HepG2 (cell line): Measurements from ENCODE around the gene TBC1D1. TPM values are rescaled to one million over a fixed set of nuclear protein-coding genes. Genes with fewer than 3 reads are reported as not detected.

Source experiments
- ATAC-seq: fragments of 200-7000 bp; cut with Tn5 transposase; 3 replicates; pipeline ENCODE4 v1.9.1; 2020; ENCODE audit warnings: mild to moderate bottlenecking, moderate library complexity
- BruUV-seq: library from RNA; stranded (reverse); fragments of 400-500 nt; replicated peaks from 2 replicates; lab custom pipeline; 2021; lab: Mats Ljungman, UMichigan
- CTCF ChIA-PET: fragments of 300-600 bp; formaldehyde crosslinking; extraction: SDS; loops from one replicate; lab custom pipeline; 2021; ENCODE audit warnings: low total read pairs, inconsistent platforms, low intra/inter-chr PET ratio; lab: Yijun Ruan, JAX
- POLR2A ChIA-PET: fragments of 350-600 bp; sonication (Branson Sonifier 250); formaldehyde crosslinking; loops from one replicate; lab custom pipeline; 2020; ENCODE audit warnings: antibody characterized with exemption, inconsistent platforms; lab: Yijun Ruan, JAX
- DNase-seq: peaks from one replicate; pipeline ENCODE4 v3.0.0-alpha.2; 2015; ENCODE audit warnings: low spot score
- FAIRE-seq: peaks from 3 replicates; lab custom pipeline; 2011; peaks lifted over from hg19 to GRCh38; lab: Jason Lieb, UNC
- H2AFZ ChIP-seq: one replicate; pipeline ENCODE4 v1.6.1; 2011; ENCODE audit warnings: low read length, inconsistent platforms
- H3K27ac ChIP-seq: fragments of 300-600 bp; 3 replicates; pipeline ENCODE4 v1.8.0; 2011; ENCODE audit warnings: mixed run types, mild to moderate bottlenecking, mixed read lengths, low read length, inconsistent platforms; ENCODE audit not compliant: insufficient read depth; ENCODE audit errors: extremely low read length
- H3K27me3 ChIP-seq, 2 experiments: fragments of 200-600 bp in 1 of 2; 2 replicates in 1 of 2; 3 replicates in 1 of 2; pipeline versions ENCODE4 v1.6.0 to v1.8.0; 2011; ENCODE audit warnings: low read length in 2 of 2, mild to moderate bottlenecking in 2 of 2, moderate library complexity in 2 of 2, inconsistent platforms in 1 of 2; ENCODE audit not compliant: insufficient read depth in 2 of 2, control insufficient read depth in 1 of 2
- H3K36me3 ChIP-seq, 2 experiments: fragments of 200-600 bp in 1 of 2; replicated peaks in 1 of 2; 2 replicates in 1 of 2; 3 replicates in 1 of 2; pipeline versions ENCODE4 v1.5.1 to v1.8.0; 2011; ENCODE audit warnings: low read length in 2 of 2, inconsistent platforms in 1 of 2; ENCODE audit not compliant: insufficient read depth in 2 of 2, control insufficient read depth in 1 of 2
- H3K4me1 ChIP-seq: 2 replicates; pipeline ENCODE4 v1.5.1; 2012; ENCODE audit warnings: low read length, inconsistent platforms; ENCODE audit not compliant: insufficient read depth
- H3K4me2 ChIP-seq: 2 replicates; pipeline ENCODE4 v1.6.0; 2011; ENCODE audit warnings: low read depth, low read length, inconsistent platforms
- H3K4me3 ChIP-seq, 3 experiments: fragments of 200-600 bp in 1 of 3; sonication (generic), shearing (Covaris generic) in 1 of 3; replicated peaks in 1 of 3; 2 replicates each; pipeline ENCODE4 v1.5.1; 2011 to 2016; ENCODE audit warnings: low read length in 3 of 3, inconsistent platforms in 2 of 3, low read depth in 2 of 3, mild to moderate bottlenecking in 2 of 3, control low read depth in 1 of 3, mixed read lengths in 1 of 3; ENCODE audit not compliant: insufficient read depth in 1 of 3
- H3K79me2 ChIP-seq: one replicate; pipeline ENCODE4 v1.6.1; 2011; ENCODE audit warnings: low read length, inconsistent platforms; ENCODE audit not compliant: insufficient read depth
- H3K9ac ChIP-seq: 2 replicates; pipeline ENCODE4 v1.6.0; 2011; ENCODE audit warnings: mild to moderate bottlenecking, low read depth, low read length, inconsistent platforms; ENCODE audit not compliant: insufficient read depth
- H3K9me3 ChIP-seq: 2 replicates; pipeline ENCODE4 v1.5.1; 2012; ENCODE audit warnings: mild to moderate bottlenecking, low read length
- H4K20me1 ChIP-seq: 2 replicates; pipeline ENCODE4 v1.6.0; 2011; ENCODE audit warnings: inconsistent platforms, mild to moderate bottlenecking, low read length, moderate library complexity; ENCODE audit not compliant: insufficient read depth
- CENPBD1 ChIP-seq: sonication (generic); formaldehyde crosslinking; IDR thresholded peaks from 2 replicates; pipeline ENCODE4 v1.8.0; 2022; ENCODE audit warnings: missing genetic modification reagents, low read depth, mild to moderate bottlenecking, borderline replicate concordance
- ELF1 ChIP-seq: sonication (generic); formaldehyde crosslinking; IDR thresholded peaks from 2 replicates; pipeline ENCODE4 v1.4.0; 2020; ENCODE audit warnings: missing genetic modification reagents
- FOXJ3 ChIP-seq: sonication (generic); formaldehyde crosslinking; IDR thresholded peaks from 2 replicates; pipeline ENCODE4 v1.4.0; 2020; ENCODE audit warnings: missing genetic modification reagents, mild to moderate bottlenecking, borderline replicate concordance
- FOXM1 ChIP-seq: sonication (generic); formaldehyde crosslinking; IDR thresholded peaks from 2 replicates; pipeline ENCODE4 v1.5.0; 2020; ENCODE audit warnings: missing genetic modification reagents
- GLI4 ChIP-seq: sonication (generic); formaldehyde crosslinking; IDR thresholded peaks from 2 replicates; pipeline ENCODE4 v1.5.1; 2020; ENCODE audit warnings: missing genetic modification reagents, mild to moderate bottlenecking, moderate library complexity, borderline replicate concordance
- HDAC1 ChIP-seq: sonication (generic); formaldehyde crosslinking; IDR thresholded peaks from 2 replicates; pipeline ENCODE4 v1.5.1; 2020; ENCODE audit warnings: mild to moderate bottlenecking, missing genetic modification reagents
- JARID2 ChIP-seq: sonication (generic); formaldehyde crosslinking; IDR thresholded peaks from 2 replicates; pipeline ENCODE4 v1.8.1; 2023; ENCODE audit warnings: missing genetic modification reagents, inconsistent platforms; ENCODE audit not compliant: insufficient replicate concordance
- KDM5B ChIP-seq: sonication (generic); formaldehyde crosslinking; IDR thresholded peaks from 2 replicates; pipeline ENCODE4 v1.4.0; 2020; ENCODE audit warnings: missing genetic modification reagents, mild to moderate bottlenecking, borderline replicate concordance
- NPAS2 ChIP-seq: sonication (generic); formaldehyde crosslinking; IDR thresholded peaks from 2 replicates; pipeline ENCODE4 v1.8.0; 2022; ENCODE audit warnings: mild to moderate bottlenecking, missing genetic modification reagents, borderline replicate concordance
- SIN3A ChIP-seq: IDR thresholded peaks from 2 replicates; pipeline ENCODE4 v1.6.1; 2011; ENCODE audit warnings: low read depth, mild to moderate bottlenecking, control low read depth, low read length, borderline replicate concordance
- TEAD2 ChIP-seq: sonication (generic); formaldehyde crosslinking; IDR thresholded peaks from 2 replicates; pipeline ENCODE4 v1.9.0; 2021; ENCODE audit warnings: missing genetic modification reagents
- ZBTB4 ChIP-seq: sonication (generic); formaldehyde crosslinking; IDR thresholded peaks from 2 replicates; pipeline ENCODE4 v1.4.0; 2020; ENCODE audit warnings: missing genetic modification reagents, mild to moderate bottlenecking, borderline replicate concordance
- ZFP1 ChIP-seq: IDR thresholded peaks from 2 replicates; pipeline ENCODE4 v1.6.1; 2016
- ZNF326 ChIP-seq: sonication (generic); formaldehyde crosslinking; IDR thresholded peaks from 2 replicates; pipeline ENCODE4 v1.4.0; 2020; ENCODE audit warnings: missing genetic modification reagents, borderline replicate concordance
- WGBS: methylation state at CpG from one replicate; pipeline ENCODE4 v1.1.6; 2017; ENCODE audit warnings: low lambda C conversion rate; 5-methylcytosine and 5-hydroxymethylcytosine counted together
- in situ Hi-C: cut with HindIII; loops from 2 replicates; pipeline ENCODE4 v1.10.0; 2017; ENCODE audit warnings: low pct_unique_long_range_greater_than_20kb; ENCODE audit not compliant: extremely low pct_ligation_motif_present
- intact Hi-C: fragments of 100-400 bp; cut with micrococcal nuclease; formaldehyde crosslinking; loops from one replicate; pipeline ENCODE4 v1.10.0; 2022; ENCODE audit not compliant: unreplicated experiment
- polyA plus RNA-seq, 8 experiments: library from polyadenylated mRNA; depleted of rRNA in 3 of 8; stranded (reverse) in 7 of 8; unstranded in 1 of 8; fragments of >200 nt; fragmentation: Illumina TruSeq in 4 of 8; extraction: Trizol in 4 of 8; gene quantifications; 2 replicates each; pipeline versions ENCODE4 v1.2.1 to v1.2.3, GENCODE V29; 2011 to 2016; ENCODE audit warnings: low read depth in 4 of 8, missing spikeins in 1 of 8, mixed read lengths in 1 of 8; ENCODE audit not compliant: insufficient read depth in 1 of 8
- total RNA-seq, 5 experiments: library from RNA; depleted of rRNA; stranded (reverse); fragments of >200 nt; fragmentation: Illumina TruSeq; extraction: Trizol; gene quantifications; 2 replicates each; pipeline ENCODE4 v1.2.3, GENCODE V29; 2016; ENCODE audit warnings: low read depth in 1 of 5
- TF ChIP-seq, protein P1 (sequence below): sonication (generic); formaldehyde crosslinking; IDR thresholded peaks from 2 replicates; pipeline ENCODE4 v1.4.0; 2020; ENCODE audit warnings: missing genetic modification reagents

TBC1D1 gene
- total and polyA plus RNA-seq, 2 of the 13 experiments (the other 11 are each of a cell fraction or from before 2014, with no cell fraction given), result 37.3 to 62.8 TPM

GRCh38 chr4:38094419-38094818 lies 203.5 kb downstream of the TBC1D1 start:
- Histone ChIP-seq H3K27me3 (no peaks in the 10 kb centered on the region), H3K4me1 (peaks cover 11% of the 10 kb centered on the region), H3K27ac (no peak overlapping the region), H2AFZ (no peak overlapping the region), H3K4me3 (no peak overlapping the region), H3K36me3 (peaks cover 1 to 26% of the 10 kb centered on the region in 2 experiments; a peak in 3 of 5 replicates), H3K9ac (no peak overlapping the region), H3K9me3 (no peaks in the 10 kb centered on the region), H3K79me2 (no peaks in the 10 kb centered on the region), H4K20me1 (no peaks in the 10 kb centered on the region), H3K4me2 (no peak overlapping the region)
- DNase-seq (no peak), FAIRE-seq (no peak), ATAC-seq (no peak)
- ChIA-PET CTCF (no interaction called here), POLR2A (interaction anchor here (1.1 kb wide), 1 partner anchor 16 kb away, joined by 3 read pairs; no protein-coding TSS in a partner anchor)
- BruUV-seq, result no TSS peak
- TF ChIP-seq FOXM1 (CRISPR knock-in tag) (no peak), HDAC1 (CRISPR knock-in tag) (no peak), ZBTB4 (CRISPR knock-in tag) (no peak), FOXJ3 (CRISPR knock-in tag) (no peak), JARID2 (CRISPR knock-in tag) (no peak), SIN3A (no peak), KDM5B (CRISPR knock-in tag) (no peak), ZFP1 (no peak), TEAD2 (CRISPR knock-in tag) (no peak), CENPBD1 (CRISPR knock-in tag) (no peak), GLI4 (CRISPR knock-in tag) (no peak), NPAS2 (CRISPR knock-in tag) (no peak), ZNF326 (CRISPR knock-in tag) (no peak), ELF1 (no peak)
- TF ChIP-seq, protein P1, sequence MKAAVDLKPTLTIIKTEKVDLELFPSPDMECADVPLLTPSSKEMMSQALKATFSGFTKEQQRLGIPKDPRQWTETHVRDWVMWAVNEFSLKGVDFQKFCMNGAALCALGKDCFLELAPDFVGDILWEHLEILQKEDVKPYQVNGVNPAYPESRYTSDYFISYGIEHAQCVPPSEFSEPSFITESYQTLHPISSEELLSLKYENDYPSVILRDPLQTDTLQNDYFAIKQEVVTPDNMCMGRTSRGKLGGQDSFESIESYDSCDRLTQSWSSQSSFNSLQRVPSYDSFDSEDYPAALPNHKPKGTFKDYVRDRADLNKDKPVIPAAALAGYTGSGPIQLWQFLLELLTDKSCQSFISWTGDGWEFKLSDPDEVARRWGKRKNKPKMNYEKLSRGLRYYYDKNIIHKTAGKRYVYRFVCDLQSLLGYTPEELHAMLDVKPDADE (CRISPR knock-in tag), result no peak
- intact Hi-C loops, result no loop called here
- WGBS, result 98% methylated on average over 7 of the region's 7 CpGs
- in situ Hi-C loops, result no loop called here
